HFFc6 (cell line): ENCODE data around the gene CEP104. TPM values are rescaled to one million over a fixed set of nuclear protein-coding genes. Genes with fewer than 3 reads are reported as not detected.

ENCODE experiments used
- DNase-seq: peaks from one replicate; pipeline ENCODE4 v3.0.0-alpha.2; 2018
- H3K27ac Mint-ChIP-seq: 2 replicates; pipeline ENCODE4 v1.8.0; 2020; ENCODE audit warnings: mild to moderate bottlenecking, mixed read lengths
- H3K27me3 Mint-ChIP-seq: 2 replicates; pipeline ENCODE4 v1.8.0; 2021; ENCODE audit warnings: mild to moderate bottlenecking, moderate library complexity, mixed read lengths; ENCODE audit not compliant: insufficient read depth
- H3K36me3 Mint-ChIP-seq: 2 replicates; pipeline ENCODE4 v1.8.0; 2021; ENCODE audit warnings: low read depth, mixed read lengths
- H3K4me1 Mint-ChIP-seq: 2 replicates; pipeline ENCODE4 v1.8.0; 2020; ENCODE audit warnings: low read depth, mixed read lengths
- H3K4me3 Mint-ChIP-seq: 2 replicates; pipeline ENCODE4 v1.8.0; 2020; ENCODE audit warnings: mild to moderate bottlenecking, moderate library complexity, mixed read lengths
- H3K9me3 Mint-ChIP-seq: 2 replicates; pipeline ENCODE4 v1.8.0; 2020; ENCODE audit warnings: mild to moderate bottlenecking, mixed read lengths
- CTCF ChIP-seq: fragments of 200-600 bp; sonication (generic); IDR thresholded peaks from 2 replicates; pipeline ENCODE4 v1.5.0; 2021; ENCODE audit warnings: antibody characterized with exemption, mild to moderate bottlenecking
- total RNA-seq, 6 experiments: library from RNA; stranded (reverse); fragmentation: NEBNext Ultra II Directional; extraction: Animal tissue kit (Norgen Biotek cat#: 25700); gene quantifications; 2 replicates in 1 of 6; 3 replicates in 5 of 6; pipeline ENCODE4 v1.2.3, GENCODE V29; 2021

Gene CEP104
- total RNA-seq, 6 experiments from 2014 or later, result 43.2 to 63.4 (median 52.9) TPM

- peaks cover 5% of the 10 kb centered on the region for H3K27me3 Mint-ChIP-seq
- DNase-seq, result no peak
- H3K27ac Mint-ChIP-seq, result no peak overlapping the region
- H3K36me3 Mint-ChIP-seq, result no peaks in the 10 kb centered on the region
- peaks cover 26% of the 10 kb centered on the region for H3K4me1 Mint-ChIP-seq
- H3K9me3 Mint-ChIP-seq, result no peaks in the 10 kb centered on the region
- H3K4me3 Mint-ChIP-seq, result no peak overlapping the region
- TF ChIP-seq CTCF, result no peak
These were observed 4.9 kb downstream of the CEP104 start for GRCh38 chr1:3852091-3852490.

- no peak overlapping the region for H3K4me3 Mint-ChIP-seq
- no peak for TF ChIP-seq CTCF
- DNase-seq, result no peak
- no peaks in the 10 kb centered on the region for H3K9me3 Mint-ChIP-seq
- peaks cover 5% of the 10 kb centered on the region for H3K27me3 Mint-ChIP-seq
- peaks cover 4% of the 10 kb centered on the region for H3K36me3 Mint-ChIP-seq
- no peak overlapping the region for H3K27ac Mint-ChIP-seq
- H3K4me1 Mint-ChIP-seq, result peaks cover 26% of the 10 kb centered on the region
These were observed 5.7 kb downstream of the CEP104 start for GRCh38 chr1:3851292-3851691.

GRCh38 chr1:3850857-3851256 lies 6.2 kb downstream of the CEP104 start:
- no peak overlapping the region for H3K27ac Mint-ChIP-seq
- TF ChIP-seq CTCF, result no peak
- no peaks in the 10 kb centered on the region for H3K9me3 Mint-ChIP-seq
- peaks cover 4% of the 10 kb centered on the region for H3K36me3 Mint-ChIP-seq
- H3K4me1 Mint-ChIP-seq, result peaks cover 22% of the 10 kb centered on the region
- H3K27me3 Mint-ChIP-seq, result peaks cover 5% of the 10 kb centered on the region
- H3K4me3 Mint-ChIP-seq, result no peak overlapping the region
- DNase-seq, result no peak

- TF ChIP-seq CTCF, result no peak
- Mint-ChIP-seq H3K27ac (no peak overlapping the region), H3K9me3 (no peaks in the 10 kb centered on the region), H3K36me3 (peaks cover 4% of the 10 kb centered on the region), H3K4me3 (no peak overlapping the region), H3K27me3 (peaks cover 4% of the 10 kb centered on the region; the same call in 1 of the 2 replicates), H3K4me1 (no peaks in the 10 kb centered on the region)
- no peak for DNase-seq
These were observed 9.9 kb downstream of the CEP104 start for GRCh38 chr1:3847081-3847480.

- H3K27me3 Mint-ChIP-seq, result peaks cover 2% of the 10 kb centered on the region; the same call in 1 of the 2 replicates
These were observed 10.5 kb downstream of the CEP104 start for GRCh38 chr1:3846541-3846940.

More at GRCh38 chr1:3846541-3846940, 10.5 kb downstream of the CEP104 start:
- Mint-ChIP-seq H3K4me1 (no peaks in the 10 kb centered on the region), H3K4me3 (no peak overlapping the region), H3K27ac (no peak overlapping the region), H3K9me3 (no peaks in the 10 kb centered on the region), H3K36me3 (peaks cover 7% of the 10 kb centered on the region)
- DNase-seq, result no peak
- TF ChIP-seq CTCF, result no peak
